NCI-H146 (cell line): Measurements from ENCODE around the gene UGT1A8.

ENCODE experiments used
- DNase-seq: peaks from one replicate; lab custom pipeline; 2025; lab: John Stamatoyannopoulos, UW

UGT1A8 gene

GRCh38 chr2:233819884-233820773 is 202.7 kb downstream of the UGT1A8 start:
- no peak for DNase-seq

DNA sequence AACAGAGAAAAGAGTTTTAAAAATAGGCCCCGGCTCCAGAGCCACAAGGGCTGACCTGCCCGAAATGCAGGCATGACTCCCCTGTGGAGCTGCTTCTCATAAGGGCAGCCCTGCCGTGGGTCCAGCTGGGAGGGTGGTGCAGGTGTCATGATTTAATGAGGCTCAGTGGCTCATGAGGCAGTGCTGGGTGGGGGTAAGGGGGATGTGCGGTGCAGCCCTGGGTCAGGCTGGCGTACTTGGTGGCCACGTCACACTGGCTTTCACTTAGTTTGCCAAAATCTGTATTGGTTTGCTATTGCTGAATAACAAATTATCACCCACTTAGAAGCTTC is 203.3 kb downstream of the UGT1A8 start:
- no peak for DNase-seq

GRCh38 chr2:233821196-233821595 is 203.8 kb downstream of the UGT1A8 start:
- DNase-seq: no peak

DNA sequence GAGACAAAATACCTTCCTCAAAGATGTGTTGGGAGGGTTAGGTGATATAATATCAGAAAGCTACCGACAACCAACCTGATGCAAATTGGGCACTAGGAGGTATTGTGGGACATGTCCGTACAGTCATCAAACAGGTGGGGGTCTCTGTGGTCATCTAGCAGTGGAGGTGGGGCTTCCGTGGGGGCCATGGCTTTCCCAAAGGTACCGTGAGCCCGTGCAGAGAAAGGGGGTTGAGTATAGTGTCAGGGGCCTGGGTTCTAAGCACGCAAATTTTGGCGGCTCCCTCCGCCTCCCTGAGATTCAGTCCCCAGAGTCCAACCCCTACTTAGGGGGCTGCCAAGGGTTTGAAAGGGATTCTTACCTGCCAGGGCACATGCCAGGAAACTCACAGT is 204.3 kb downstream of the UGT1A8 start:
- no peak for DNase-seq

GRCh38 chr2:233822101-233822771 is 204.8 kb downstream of the UGT1A8 start:
- no peak for DNase-seq
